ENCODE measurements around the gene DOCK2.
A peak's percentile ranks its signal among the peaks of the same experiment; 100 is the strongest.
"Not testable (repeated sequence)": the region's sequence is repeated elsewhere in the genome, so short reads cannot be mapped to it uniquely, and the experiment has no call there.

Gene DOCK2

DNA sequence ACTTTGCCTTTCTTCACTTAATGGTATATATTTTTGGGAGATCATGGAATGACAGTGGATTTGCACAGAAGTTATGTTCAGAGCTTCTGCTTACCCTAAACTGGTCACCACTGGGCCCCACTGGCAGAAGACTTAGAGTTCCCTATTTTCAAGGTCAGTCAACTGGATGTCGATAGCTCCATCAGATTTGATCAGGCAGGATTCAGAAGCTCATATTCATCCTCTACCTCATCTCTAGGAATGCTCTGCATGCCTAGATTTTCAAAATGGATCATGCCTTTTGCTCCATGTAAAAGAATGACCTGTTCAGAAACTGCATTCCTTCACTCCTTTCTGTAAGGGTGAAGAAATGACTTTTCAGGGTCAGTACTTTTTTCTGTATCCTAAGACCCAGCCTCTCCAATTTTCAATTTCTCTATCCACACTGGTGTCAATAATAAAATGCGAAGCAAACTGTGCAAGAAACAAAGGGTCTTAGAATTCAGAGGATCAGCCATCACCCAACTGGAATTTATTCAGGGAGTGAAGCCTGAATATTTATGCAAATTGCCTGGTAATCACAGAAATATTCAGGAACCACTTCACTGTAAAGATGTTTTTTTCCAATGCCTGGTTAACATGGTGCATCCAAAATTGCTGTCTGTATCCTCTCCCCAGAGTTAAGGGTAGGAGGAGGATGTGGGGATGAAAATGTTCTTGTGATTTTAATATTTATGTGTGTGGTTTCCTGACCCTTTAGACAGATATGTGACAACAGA is 125.4 kb downstream of the DOCK2 start:
- TF ChIP-seq CTCF (IDR thresholded peaks at IDR 0.05; ENCODE audit: low read depth, low read length, missing control alignments) = no peak
- peak; percentile 26 for DNase-seq (ENCODE audit: extremely low read depth, low read depth)

DNA sequence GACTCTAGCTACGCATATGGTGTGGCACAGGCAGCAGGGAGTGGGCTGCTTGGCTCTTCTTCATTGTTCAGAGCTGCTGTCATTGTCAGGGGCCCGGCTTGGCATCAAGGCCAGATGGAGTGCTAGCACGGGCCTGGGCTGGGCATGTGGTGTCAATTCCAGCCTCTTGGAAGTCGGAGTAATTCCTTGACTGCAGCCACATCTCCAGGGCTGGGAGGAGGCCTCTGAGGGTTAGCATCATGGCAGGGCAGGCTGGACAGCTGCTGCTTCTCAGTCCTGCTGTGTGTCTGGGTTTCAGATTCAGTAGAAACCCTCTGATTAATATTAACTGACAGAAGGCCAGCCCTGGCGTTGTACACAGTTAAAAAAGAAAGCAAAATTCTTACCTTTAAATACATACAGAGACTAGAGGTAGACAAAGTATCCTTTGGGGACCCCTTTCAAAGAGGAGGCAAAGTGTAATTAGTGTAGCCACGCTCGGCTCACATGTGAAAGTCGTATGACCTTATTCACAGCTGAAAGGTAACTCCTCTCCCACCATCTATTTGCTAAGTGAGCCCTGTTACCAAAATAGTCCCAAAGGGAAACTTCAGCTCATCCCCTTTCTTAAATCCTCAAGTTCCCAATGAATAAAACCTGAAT is 126.4 kb downstream of the DOCK2 start:
- H3K4me3 ChIP-seq (replicated peaks; ENCODE audit: low read depth, low read length) = no peak overlapping the region
- TF ChIP-seq CTCF (IDR thresholded peaks at IDR 0.05; ENCODE audit: low read depth, low read length, missing control alignments) = no peak
- DNase-seq (ENCODE audit: extremely low read depth, low read depth) = no peak

More for the DNA sequence above, 125.4 kb downstream of the DOCK2 start:
- H3K4me3 ChIP-seq (replicated peaks; ENCODE audit: low read depth, low read length) = no peak overlapping the region

DNA sequence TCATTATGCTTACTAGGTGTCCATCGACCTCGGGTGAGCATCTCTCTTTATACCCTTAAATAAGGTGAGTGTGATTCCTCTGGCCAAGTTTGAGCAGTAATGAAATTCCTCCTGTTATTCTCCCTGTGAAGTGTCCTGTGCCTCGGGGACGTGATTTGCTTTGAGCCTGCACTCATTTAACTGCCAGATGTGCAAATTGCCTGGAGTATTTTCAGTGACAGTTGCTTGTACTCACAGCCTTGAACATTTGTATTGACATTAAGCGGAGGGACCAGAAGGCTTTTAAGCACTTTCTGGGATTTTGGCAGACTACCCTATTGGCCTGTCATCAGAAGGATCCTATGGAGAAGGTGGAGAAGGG is 126.9 kb downstream of the DOCK2 start:
- no peak for DNase-seq (ENCODE audit: extremely low read depth, low read depth)
- H3K4me3 ChIP-seq (replicated peaks; ENCODE audit: low read depth, low read length) = no peak overlapping the region
- TF ChIP-seq CTCF (IDR thresholded peaks at IDR 0.05; ENCODE audit: low read depth, low read length, missing control alignments) = no peak

DNA sequence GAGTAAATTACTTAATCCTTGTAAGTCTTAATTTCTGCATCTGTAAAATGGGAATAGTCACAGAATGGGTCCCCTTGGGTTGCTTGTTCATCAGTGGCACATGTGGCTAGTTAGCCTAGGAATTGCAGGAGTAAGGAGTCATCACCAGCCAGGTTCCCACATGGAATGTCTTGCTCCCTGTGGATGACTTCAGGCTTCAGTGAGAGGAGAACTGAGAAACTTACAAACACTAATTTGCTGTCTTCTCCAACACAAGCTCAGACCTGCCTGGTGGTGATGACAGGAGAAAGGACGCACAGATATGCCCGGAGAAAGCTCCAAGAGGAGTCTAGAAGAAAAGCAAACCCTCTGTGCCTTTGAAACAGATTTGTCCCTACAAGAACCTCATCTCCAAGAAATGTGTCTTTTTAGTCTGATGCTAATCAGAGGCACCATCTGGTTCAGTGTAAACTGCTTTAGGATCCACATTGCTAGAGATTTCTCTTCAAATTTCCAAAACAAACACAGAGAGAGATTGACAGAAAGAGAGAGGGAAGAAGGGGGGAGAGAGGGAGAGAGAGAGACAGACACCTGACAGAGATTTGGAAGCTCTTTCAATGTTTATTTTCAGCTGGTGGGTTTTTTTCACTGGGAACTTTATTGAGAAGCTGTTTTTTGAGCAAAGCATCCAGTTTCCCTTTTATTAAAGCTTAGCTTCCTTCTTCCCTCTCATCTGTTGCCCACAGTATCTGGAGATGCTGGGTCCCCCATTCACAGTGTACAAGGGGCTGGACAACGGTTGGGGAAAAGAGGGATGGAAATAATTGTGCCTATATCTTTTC is 128.3 kb downstream of the DOCK2 start:
- DNase-seq (ENCODE audit: extremely low read depth, low read depth) = no peak

DNA sequence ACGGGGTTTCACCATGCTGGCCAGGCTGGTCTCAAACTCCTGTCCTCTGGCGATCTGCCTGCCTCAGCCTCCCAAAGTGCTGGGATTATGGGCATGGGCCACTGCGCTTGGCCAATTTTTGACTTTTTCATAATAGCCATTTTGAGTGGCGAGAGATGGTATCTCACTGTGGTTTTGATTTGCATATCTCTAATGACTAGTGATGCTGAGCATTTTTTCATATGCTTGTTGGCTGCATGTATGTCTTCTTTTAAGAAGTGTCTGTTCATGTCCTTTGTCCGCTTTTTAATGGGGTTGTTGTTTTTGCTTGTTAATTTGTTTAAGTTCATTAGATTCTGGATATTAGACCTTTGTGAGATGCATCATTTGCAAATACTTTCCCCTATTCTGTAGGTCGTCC is 129.9 kb downstream of the DOCK2 start:
- not testable (repeated sequence) for H3K4me3 ChIP-seq (replicated peaks; ENCODE audit: low read depth, low read length); DNase-seq (ENCODE audit: extremely low read depth, low read depth)

More for the DNA sequence above, 128.3 kb downstream of the DOCK2 start:
- H3K4me3 ChIP-seq (replicated peaks; ENCODE audit: low read depth, low read length) = no peak overlapping the region
- no peak for TF ChIP-seq CTCF (IDR thresholded peaks at IDR 0.05; ENCODE audit: low read depth, low read length, missing control alignments)

DNA sequence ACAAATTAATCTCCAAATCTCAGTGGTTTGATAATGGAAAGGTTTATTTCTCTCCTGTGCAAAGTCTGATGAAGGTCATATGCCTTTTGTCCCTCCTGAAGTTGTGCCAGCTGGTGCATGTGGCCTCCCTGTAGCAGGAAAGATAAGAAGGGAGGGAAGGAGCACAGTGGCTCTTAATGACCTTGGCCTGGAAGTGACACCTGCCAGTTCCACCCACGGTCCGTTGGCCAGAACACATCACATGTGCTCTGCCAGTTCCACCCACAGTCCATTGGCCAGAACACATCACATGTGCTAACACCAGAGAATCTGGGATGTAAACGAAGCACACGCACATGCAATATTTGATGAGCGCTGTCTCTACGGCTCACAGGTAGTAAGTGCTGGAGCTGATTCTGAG is 130.9 kb downstream of the DOCK2 start:
- TF ChIP-seq CTCF (IDR thresholded peaks at IDR 0.05; ENCODE audit: low read depth, low read length, missing control alignments) = no peak
- no peak for DNase-seq (ENCODE audit: extremely low read depth, low read depth)
- H3K4me3 ChIP-seq (replicated peaks; ENCODE audit: low read depth, low read length) = no peak overlapping the region

GRCh38 chr5:169768416-169768815 is 131.3 kb downstream of the DOCK2 start:
- no peak overlapping the region for H3K4me3 ChIP-seq (replicated peaks; ENCODE audit: low read depth, low read length)
- TF ChIP-seq CTCF (IDR thresholded peaks at IDR 0.05; ENCODE audit: low read depth, low read length, missing control alignments) = no peak
- DNase-seq (ENCODE audit: extremely low read depth, low read depth) = no peak

Data from HFF-Myc (cell line).